HG02798 (cell line): ENCODE results near the gene FBXL17.

Experiments used
- ATAC-seq: cut with Tn5 transposase; IDR thresholded peaks from one replicate; pipeline ENCODE4 v1.9.1; 2021; ENCODE audit warnings: mild to moderate bottlenecking; ENCODE audit not compliant: unreplicated experiment, poor library complexity

FBXL17 gene

DNA sequence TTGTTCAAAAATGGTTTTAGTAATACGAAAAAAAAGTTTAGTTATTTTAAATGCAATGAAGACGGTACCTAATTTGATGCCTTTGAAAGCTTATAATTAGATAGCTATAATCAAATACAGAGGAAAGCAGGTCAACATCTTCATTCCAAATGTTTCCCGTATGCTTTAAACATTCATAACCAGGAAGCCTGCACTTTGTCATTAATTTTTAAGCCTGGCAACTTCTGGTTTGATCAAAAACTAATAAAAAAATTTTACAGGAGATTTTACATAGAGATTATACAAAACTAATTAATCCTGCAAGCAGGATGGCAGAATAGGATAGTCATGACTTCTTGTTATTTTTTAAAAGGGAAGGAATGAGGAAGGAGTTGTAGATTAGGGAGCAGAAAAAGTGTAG, 353.0 kb downstream of the FBXL17 start:
- ATAC-seq, result no peak

DNA sequence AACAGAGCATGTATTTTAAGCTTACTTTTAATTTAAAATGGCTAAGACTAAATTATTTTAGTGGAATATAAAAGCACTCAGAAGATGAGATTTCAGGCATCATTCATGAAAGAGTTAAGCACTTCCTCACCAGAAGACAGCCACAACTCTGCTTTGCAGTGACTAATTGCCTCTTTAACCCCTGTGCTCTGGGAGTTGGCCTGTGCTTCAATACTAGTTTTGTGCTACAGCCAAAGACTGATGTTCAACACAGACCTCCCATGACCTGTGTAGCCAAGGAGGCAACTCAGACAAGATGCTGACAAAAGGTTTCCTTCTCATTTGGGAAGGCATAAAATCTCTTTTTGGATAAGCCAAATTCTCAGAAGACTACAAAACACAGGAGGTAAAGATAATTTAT, 353.5 kb downstream of the FBXL17 start:
- no peak for ATAC-seq

- no peak for ATAC-seq
Measured at GRCh38 chr5:108025957-108026356, 355.9 kb downstream of the FBXL17 start.

GRCh38 chr5:108024986-108025385, 356.9 kb downstream of the FBXL17 start:
- ATAC-seq, result no peak

DNA sequence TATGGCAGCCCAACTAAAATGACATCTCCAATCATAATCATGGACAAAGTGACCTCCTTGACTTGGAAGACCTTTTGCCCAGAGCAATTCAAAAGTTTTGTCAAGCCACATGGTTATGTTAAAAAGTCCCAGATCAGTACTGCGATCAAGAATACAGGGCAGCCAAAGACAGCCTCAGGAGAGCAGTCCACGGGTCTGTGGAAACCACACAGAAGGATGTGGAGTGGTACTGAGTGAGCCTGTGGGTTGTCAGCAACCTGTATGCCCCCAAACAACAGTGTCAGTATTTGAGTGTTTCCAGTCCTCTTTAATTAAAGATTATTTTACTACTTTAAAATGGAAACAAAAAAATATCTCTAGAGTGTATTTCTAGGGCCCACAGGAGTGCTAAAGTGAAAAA, 365.8 kb downstream of the FBXL17 start:
- ATAC-seq, result no peak

- ATAC-seq, result no peak
Measured at GRCh38 chr5:108006791-108007190, 375.1 kb downstream of the FBXL17 start.

DNA sequence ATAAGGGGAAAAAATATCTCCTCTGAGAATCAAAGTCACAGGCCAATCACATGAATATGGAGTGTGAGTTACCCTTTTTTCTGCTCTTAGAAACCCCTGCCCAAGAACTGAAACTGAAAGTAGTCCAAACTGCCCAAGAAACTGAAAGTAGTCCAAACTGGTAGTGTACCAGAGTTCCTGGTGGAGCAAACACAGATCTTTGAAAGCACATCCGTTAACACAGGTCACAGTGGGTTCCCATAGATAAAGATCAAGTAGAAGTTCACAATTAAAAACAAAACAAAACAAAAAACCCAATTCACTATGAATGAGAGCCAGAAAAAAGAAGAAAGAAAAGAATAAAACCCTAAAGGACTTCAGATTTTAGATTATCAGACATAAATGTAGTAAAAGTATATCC, 378.7 kb downstream of the FBXL17 start:
- peak; percentile 96 for ATAC-seq

GRCh38 chr5:108001222-108001621, 380.7 kb downstream of the FBXL17 start:
- no peak for ATAC-seq

DNA sequence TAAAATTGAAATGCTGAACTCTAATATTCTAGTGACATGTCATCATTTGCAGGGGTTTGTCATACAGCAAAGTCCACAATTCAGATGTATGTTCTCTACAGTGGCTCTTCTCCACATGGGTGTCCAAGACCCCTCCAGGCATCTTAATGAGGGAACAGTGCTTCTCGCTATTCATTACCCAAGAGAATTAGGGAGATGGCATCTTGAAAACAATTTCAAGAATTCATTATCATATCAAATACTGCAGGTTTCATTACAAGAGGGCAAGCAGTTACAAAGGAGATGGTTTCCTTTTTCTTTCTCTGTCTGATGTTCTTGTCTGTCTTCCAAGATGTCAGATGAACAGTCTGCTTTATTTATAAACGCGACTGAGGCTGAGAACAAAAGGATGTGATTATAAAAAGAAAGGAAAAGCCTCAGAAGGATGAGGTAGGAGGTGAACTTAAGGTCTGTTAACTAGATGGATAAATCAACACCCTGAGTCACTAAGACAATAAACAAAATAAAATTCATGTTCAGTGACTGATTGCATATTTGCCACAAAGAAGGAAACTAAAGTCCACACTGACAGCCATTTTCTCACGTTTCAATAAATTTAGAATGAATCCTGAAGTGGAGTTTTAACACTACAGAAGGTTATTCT, 384.4 kb downstream of the FBXL17 start:
- no peak for ATAC-seq

DNA sequence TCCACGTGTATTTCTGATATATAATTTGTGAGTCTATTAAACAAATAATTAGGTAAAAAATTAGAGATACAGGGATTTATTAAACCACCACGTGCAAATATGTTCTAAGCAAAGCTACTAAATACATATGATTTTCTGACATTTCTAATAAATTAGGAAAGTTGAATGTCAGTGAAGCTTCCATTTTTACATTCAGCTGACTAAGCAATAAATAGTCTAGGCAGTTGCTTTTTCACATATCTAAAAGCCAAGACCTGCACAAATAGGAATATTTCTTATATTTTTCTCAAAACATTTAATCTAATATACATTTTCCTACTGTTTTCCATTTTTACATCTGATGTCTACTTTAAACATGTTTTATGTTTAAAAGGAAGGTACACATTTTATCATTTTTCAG, 388.6 kb downstream of the FBXL17 start:
- ATAC-seq, result no peak

- ATAC-seq, result peak; percentile 93
Measured at GRCh38 chr5:107990881-107991810, 390.8 kb downstream of the FBXL17 start.

DNA sequence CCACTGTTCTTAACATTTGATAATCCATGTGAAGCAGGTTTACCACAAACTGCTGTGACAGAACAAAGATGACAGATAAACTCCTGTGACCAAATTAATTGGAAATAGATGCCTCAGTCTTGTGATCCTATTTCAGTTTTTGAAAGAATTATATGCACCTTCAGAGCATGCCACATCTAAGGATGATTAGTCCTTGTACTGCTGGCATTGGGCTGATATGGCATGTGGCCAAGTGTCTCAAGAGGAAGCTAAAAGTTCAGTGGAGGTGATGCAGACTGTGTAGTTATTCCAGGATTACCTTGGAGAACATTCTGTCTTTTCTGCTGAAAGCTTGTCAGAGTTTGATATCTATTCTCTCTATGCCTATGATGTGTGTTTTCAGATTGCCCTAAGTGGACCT, 396.8 kb downstream of the FBXL17 start:
- ATAC-seq, result no peak

GRCh38 chr5:107982703-107983425, 399.0 kb downstream of the FBXL17 start:
- ATAC-seq, result no peak

DNA sequence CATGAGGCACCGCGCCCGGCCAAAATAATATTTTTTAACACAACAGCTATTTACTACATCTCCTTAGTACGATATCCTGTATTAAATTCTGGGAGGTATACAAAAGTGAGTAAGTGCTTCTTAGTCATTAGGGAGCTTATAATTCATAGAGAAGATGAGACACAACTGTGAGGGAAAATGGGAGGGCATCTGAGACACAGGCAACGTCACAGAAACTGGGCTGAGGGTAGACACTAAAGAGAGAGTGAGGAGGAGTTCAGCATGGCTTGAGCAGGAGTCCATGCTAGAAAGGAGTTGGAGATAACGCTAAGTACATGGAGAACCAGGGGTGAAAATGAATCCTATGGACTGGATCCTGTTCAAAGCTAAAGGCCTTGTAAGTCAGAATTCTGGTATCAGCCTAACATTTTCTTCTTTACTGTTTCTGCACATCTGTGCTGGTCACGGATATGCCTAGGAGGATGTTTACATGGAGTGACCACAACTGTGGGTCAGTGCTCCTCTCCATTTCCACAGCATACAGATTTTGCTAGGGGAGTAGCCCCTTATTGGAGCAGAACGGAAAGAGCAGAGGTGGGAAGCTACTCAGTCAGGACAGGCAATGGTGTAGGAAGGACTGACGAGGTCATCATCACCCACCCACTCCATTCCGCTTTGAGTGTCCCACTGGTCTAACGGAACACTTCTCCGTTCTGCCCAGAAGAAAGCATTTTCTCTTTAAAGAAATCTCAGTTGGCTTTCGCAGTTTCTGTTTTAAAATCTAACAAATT, 400.8 kb downstream of the FBXL17 start:
- no peak for ATAC-seq

DNA sequence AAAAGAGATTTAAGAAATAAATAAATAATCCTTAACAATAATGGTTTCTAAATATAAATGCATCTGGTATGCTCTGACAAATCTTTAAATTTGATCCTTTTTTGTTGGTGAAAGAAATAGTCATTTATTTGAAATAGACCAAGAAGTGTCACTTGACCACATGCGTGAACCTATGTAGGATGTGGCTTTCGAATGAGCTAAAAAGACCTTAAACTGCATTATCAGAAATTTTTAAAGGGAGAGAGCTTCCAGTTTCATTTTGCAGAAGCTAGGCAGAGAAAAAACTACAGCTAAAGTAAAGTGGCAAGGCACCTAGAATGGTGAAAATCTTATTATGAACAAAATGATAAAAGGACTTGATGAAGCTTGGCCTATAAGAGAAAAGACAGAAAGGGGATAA, 402.0 kb downstream of the FBXL17 start:
- ATAC-seq, result peak; percentile 65

DNA sequence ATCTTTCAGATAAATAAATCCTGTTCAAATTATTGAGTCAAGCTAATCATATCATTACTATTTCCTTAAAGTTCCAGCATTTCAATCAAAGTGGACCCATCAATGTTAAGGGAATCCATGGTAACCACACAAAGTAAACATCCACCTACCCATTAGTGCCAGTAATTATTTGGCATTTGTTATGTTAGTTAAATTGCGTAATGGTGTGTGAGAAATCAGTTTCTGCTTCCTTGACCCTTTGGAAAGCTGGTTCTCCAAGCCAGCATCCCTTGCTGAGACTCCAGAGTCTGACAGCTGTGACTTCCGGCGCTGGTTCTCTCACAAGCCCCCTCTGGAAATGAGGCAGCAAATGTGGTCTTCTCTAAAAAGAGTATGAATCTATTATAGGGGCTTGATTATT, 402.6 kb downstream of the FBXL17 start:
- ATAC-seq, result no peak

GRCh38 chr5:107977550-107978071, 404.3 kb downstream of the FBXL17 start:
- ATAC-seq, result no peak

GRCh38 chr5:107975568-107975967, 406.3 kb downstream of the FBXL17 start:
- no peak for ATAC-seq

GRCh38 chr5:107971846-107972245, 410.1 kb downstream of the FBXL17 start:
- ATAC-seq, result no peak

DNA sequence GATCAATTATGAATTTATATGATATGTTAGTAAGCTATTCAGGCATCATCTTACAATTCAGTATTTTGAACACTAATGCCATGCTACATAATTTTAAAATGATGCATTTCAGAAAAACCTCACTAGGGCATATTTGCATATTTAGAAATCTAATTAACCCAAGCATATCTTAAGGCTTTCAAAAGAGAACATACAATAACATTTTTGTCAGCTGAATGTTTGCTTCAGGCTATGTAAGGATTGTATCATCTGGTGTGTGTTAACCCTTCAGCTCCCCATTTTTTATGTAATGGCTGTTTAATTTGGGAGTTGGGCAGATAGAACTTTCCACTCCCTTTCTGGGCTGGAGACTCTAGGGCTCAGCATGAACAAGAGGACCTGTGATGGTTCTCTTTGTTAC, 412.1 kb downstream of the FBXL17 start:
- no peak for ATAC-seq
